IMR-90 (cell line): ENCODE measurements around the gene EMX2.

Experiments
- CEBPB ChIP-seq: IDR thresholded peaks from 2 replicates; pipeline ENCODE4 v1.6.1; 2012; ENCODE audit warnings: low read depth, low read length, improper control_type of control experiment
- CTCF ChIP-seq: conservative IDR thresholded peaks from 2 replicates; pipeline ENCODE4 v1.5.1; 2012; ENCODE audit warnings: mild to moderate bottlenecking, low read depth, low read length, improper control_type of control experiment
- MXI1 ChIP-seq: IDR thresholded peaks from 2 replicates; pipeline ENCODE4 v1.6.1; 2012; ENCODE audit warnings: low read depth, mild to moderate bottlenecking, low read length, moderate library complexity, borderline replicate concordance
- POLR2A ChIP-seq: IDR thresholded peaks from 2 replicates; pipeline ENCODE4 v1.6.1; 2012; ENCODE audit warnings: mild to moderate bottlenecking, low read depth, low read length
- TF ChIP-seq, protein P1 (sequence below): fragments of 150-350 bp; IDR thresholded peaks from 2 replicates; pipeline ENCODE4 v1.6.1; 2016; ENCODE audit warnings: low read depth, mild to moderate bottlenecking, low read length, moderate library complexity, borderline replicate concordance

DNA sequence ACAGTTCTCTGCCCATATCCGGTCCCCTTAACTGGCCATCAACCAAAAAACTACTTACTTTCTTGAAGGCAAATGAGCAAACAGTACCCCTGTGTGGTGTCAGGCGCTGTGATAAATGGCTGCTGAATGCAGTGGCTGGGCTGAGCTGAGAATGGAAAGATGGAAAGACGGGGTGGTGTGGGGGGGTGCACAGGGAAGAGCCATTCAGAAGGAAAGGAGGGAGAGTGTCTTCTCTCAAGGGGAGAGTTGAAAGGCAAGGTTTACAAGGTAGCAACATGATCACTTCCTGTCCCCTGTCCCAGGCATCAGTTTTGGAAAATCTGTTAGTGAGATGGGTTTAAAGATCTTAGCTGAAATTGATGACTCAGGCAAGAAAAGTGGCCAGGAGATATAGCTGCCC lies 22.5 kb downstream of the EMX2 start:
- TF ChIP-seq CTCF, result no peak
- TF ChIP-seq POLR2A, result no peak
- no peak for TF ChIP-seq MXI1
- no peak for TF ChIP-seq CEBPB
- TF ChIP-seq, protein P1, sequence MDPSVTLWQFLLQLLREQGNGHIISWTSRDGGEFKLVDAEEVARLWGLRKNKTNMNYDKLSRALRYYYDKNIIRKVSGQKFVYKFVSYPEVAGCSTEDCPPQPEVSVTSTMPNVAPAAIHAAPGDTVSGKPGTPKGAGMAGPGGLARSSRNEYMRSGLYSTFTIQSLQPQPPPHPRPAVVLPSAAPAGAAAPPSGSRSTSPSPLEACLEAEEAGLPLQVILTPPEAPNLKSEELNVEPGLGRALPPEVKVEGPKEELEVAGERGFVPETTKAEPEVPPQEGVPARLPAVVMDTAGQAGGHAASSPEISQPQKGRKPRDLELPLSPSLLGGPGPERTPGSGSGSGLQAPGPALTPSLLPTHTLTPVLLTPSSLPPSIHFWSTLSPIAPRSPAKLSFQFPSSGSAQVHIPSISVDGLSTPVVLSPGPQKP, result no peak
